HepG2 (cell line): ENCODE data around the gene ZER1. TPM values are rescaled to one million over a fixed set of nuclear protein-coding genes. Genes with fewer than 3 reads are reported as not detected.

Source experiments
- CBX2 ChIP-seq, 2 experiments: fragments of 200-600 bp in 1 of 2; sonication (generic); formaldehyde crosslinking in 1 of 2; IDR thresholded peaks; 2 replicates each; pipeline versions ENCODE4 v1.7.0 to v1.8.1; 2018 to 2022; ENCODE audit warnings: low read depth in 2 of 2, low read length in 1 of 2, mild to moderate bottlenecking in 1 of 2, missing genetic modification reagents in 1 of 2
- ESRRA ChIP-seq: sonication (generic); formaldehyde crosslinking; IDR thresholded peaks from 2 replicates; pipeline ENCODE4 v1.5.1; 2020; ENCODE audit warnings: mild to moderate bottlenecking, low read depth, missing genetic modification reagents
- GATA4 ChIP-seq: sonication (generic); IDR thresholded peaks from 2 replicates; pipeline ENCODE4 v1.6.1; 2016; ENCODE audit warnings: antibody characterized with exemption, low read depth, borderline replicate concordance
- KDM5B ChIP-seq: sonication (generic); formaldehyde crosslinking; IDR thresholded peaks from 2 replicates; pipeline ENCODE4 v1.4.0; 2020; ENCODE audit warnings: missing genetic modification reagents, mild to moderate bottlenecking, borderline replicate concordance
- KLF11 ChIP-seq: IDR thresholded peaks from 2 replicates; pipeline ENCODE4 v1.6.1; 2016; ENCODE audit warnings: missing compliant biosample characterization
- MLLT10 ChIP-seq: sonication (generic); formaldehyde crosslinking; IDR thresholded peaks from 2 replicates; pipeline ENCODE4 v1.4.0; 2020; ENCODE audit warnings: missing genetic modification reagents
- PAWR ChIP-seq: sonication (generic); formaldehyde crosslinking; IDR thresholded peaks from 2 replicates; pipeline ENCODE4 v1.4.0; 2020; ENCODE audit warnings: missing genetic modification reagents, mild to moderate bottlenecking, borderline replicate concordance
- POLR2AphosphoS5 ChIP-seq: IDR thresholded peaks from 2 replicates; pipeline ENCODE4 v1.6.1; 2012; ENCODE audit warnings: low read depth, low read length
- RARA ChIP-seq: IDR thresholded peaks from 2 replicates; pipeline ENCODE4 v1.6.1; 2016; ENCODE audit warnings: missing genetic modification reagents, missing compliant biosample characterization
- RNF2 ChIP-seq: fragments of 450-650 bp; conservative IDR thresholded peaks from 2 replicates; pipeline ENCODE4 v1.6.1; 2016; ENCODE audit warnings: low read depth
- SMARCC2 ChIP-seq: fragments of 450-650 bp; IDR thresholded peaks from 2 replicates; pipeline ENCODE4 v1.6.1; 2017; ENCODE audit warnings: antibody characterized with exemption, mild to moderate bottlenecking
- TOPORS ChIP-seq: sonication (generic); formaldehyde crosslinking; IDR thresholded peaks from 2 replicates; pipeline ENCODE4 v1.8.0; 2023; ENCODE audit warnings: mild to moderate bottlenecking, missing genetic modification reagents
- ZBTB20 ChIP-seq: sonication (generic); formaldehyde crosslinking; IDR thresholded peaks from 2 replicates; pipeline ENCODE4 v1.8.1; 2023; ENCODE audit warnings: missing genetic modification reagents, low read depth, mild to moderate bottlenecking, borderline replicate concordance
- ZNF205 ChIP-seq: IDR thresholded peaks from 2 replicates; pipeline ENCODE4 v1.6.1; 2018; ENCODE audit warnings: missing biosample characterization, missing genetic modification reagents
- ZNF350 ChIP-seq: sonication (generic); formaldehyde crosslinking; IDR thresholded peaks from 2 replicates; pipeline ENCODE4 v1.4.0; 2020; ENCODE audit warnings: mild to moderate bottlenecking, low read depth, missing genetic modification reagents, borderline replicate concordance
- ZNF367 ChIP-seq: sonication (generic); formaldehyde crosslinking; IDR thresholded peaks from 2 replicates; pipeline ENCODE4 v1.4.0; 2020; ENCODE audit warnings: missing genetic modification reagents, borderline replicate concordance
- ZNF569 ChIP-seq: sonication (generic); formaldehyde crosslinking; IDR thresholded peaks from 2 replicates; pipeline ENCODE4 v1.5.0; 2020; ENCODE audit warnings: mild to moderate bottlenecking, missing genetic modification reagents, moderate library complexity, borderline replicate concordance
- ZNF720 ChIP-seq: sonication (generic); formaldehyde crosslinking; IDR thresholded peaks from 2 replicates; pipeline ENCODE4 v1.4.0; 2020; ENCODE audit warnings: missing genetic modification reagents
- ZNF724P ChIP-seq: sonication (generic); formaldehyde crosslinking; IDR thresholded peaks from 2 replicates; pipeline ENCODE4 v1.8.0; 2022; ENCODE audit warnings: missing genetic modification reagents, borderline replicate concordance
- ZNF761 ChIP-seq: sonication (generic); formaldehyde crosslinking; conservative IDR thresholded peaks from 2 replicates; pipeline ENCODE4 v1.4.0; 2020; ENCODE audit warnings: mild to moderate bottlenecking, missing genetic modification reagents
- polyA plus RNA-seq, 8 experiments: library from polyadenylated mRNA; depleted of rRNA in 3 of 8; stranded (reverse) in 7 of 8; unstranded in 1 of 8; fragments of >200 nt; fragmentation: Illumina TruSeq in 4 of 8; extraction: Trizol in 4 of 8; gene quantifications; 2 replicates each; pipeline versions ENCODE4 v1.2.1 to v1.2.3, GENCODE V29; 2011 to 2016; ENCODE audit warnings: low read depth in 4 of 8, missing spikeins in 1 of 8, mixed read lengths in 1 of 8; ENCODE audit not compliant: insufficient read depth in 1 of 8
- total RNA-seq, 5 experiments: library from RNA; depleted of rRNA; stranded (reverse); fragments of >200 nt; fragmentation: Illumina TruSeq; extraction: Trizol; gene quantifications; 2 replicates each; pipeline ENCODE4 v1.2.3, GENCODE V29; 2016; ENCODE audit warnings: low read depth in 1 of 5
- TF ChIP-seq, protein P1 (sequence below): IDR thresholded peaks from 2 replicates; pipeline ENCODE4 v1.6.1; 2018; ENCODE audit warnings: missing genetic modification reagents, mild to moderate bottlenecking, missing compliant biosample characterization
- TF ChIP-seq, protein P2 (sequence below): sonication (generic); formaldehyde crosslinking; IDR thresholded peaks from 2 replicates; pipeline ENCODE4 v1.8.0; 2022; ENCODE audit warnings: missing genetic modification reagents, mild to moderate bottlenecking, borderline replicate concordance
- TF ChIP-seq, protein P3 (sequence below): sonication (generic); formaldehyde crosslinking; IDR thresholded peaks from 2 replicates; pipeline ENCODE4 v1.9.0; 2021; ENCODE audit warnings: missing genetic modification reagents, mild to moderate bottlenecking, borderline replicate concordance
- TF ChIP-seq, protein P4 (sequence below): sonication (generic); formaldehyde crosslinking; IDR thresholded peaks from 2 replicates; pipeline ENCODE4 v1.5.1; 2020; ENCODE audit warnings: missing genetic modification reagents, mild to moderate bottlenecking, borderline replicate concordance

ZER1 gene
- total and polyA plus RNA-seq, 2 of the 13 experiments (the other 11 are each of a cell fraction or from before 2014, with no cell fraction given), result 7.7 to 40.0 TPM

DNA sequence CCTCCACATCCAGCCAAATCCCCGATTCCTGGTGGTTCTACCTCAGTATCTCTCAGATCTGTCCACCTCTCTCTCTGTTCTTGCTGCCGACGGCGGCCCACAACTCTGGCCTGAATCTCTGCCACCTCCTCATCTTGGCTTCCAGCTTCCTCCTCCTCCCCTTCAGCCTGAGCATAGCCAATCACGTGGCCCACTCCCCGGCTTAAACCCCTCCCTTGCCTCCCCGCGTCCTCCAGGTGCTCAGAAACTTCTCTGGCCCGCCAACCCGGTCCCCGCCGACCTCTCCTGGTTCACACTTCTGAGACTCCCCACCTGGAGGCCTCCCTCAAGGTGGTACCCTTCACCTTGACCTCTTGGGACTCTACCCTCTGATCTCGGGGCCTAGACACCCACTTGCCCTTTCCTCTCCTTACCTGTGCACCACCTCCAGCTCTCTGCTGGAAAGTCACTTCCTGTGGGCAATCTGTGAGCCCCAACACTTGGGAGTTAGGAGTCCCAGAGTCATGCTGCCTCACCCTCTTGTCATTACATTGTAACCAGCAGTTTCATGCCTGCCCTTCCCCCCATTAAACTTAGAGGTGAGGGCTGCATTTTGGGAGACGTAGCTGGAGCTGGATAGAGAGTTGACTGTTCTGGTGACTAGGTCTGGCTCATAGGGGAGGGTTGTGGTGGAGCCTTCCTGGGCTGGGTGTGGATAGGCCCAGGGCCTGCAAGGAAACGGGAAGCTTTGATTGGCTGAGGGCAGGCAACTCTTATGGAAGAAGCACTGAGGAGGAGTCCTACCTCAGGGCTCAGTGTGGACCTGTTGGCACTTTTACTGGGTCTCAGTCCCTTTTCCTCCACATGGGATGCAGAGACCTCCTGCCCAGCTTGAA is 87.2 kb downstream of the ZER1 start (continued):
- TF ChIP-seq ZNF724P (CRISPR knock-in tag) (peak; percentile 46; the same call in 1 of the 2 replicates), GATA4 (peak; percentile 43; the same call in 1 of the 2 replicates), ZNF569 (CRISPR knock-in tag) (no peak), POLR2AphosphoS5 (peak; percentile 64; the same call in 1 of the 2 replicates), ZNF367 (CRISPR knock-in tag) (no peak), ZNF761 (CRISPR knock-in tag) (no peak), ZNF350 (CRISPR knock-in tag) (peak; percentile 42; the same call in 1 of the 2 replicates), ESRRA (0 out of 2 replicates have a peak, but pooled peaks have one; percentile 34), RNF2 (no peak), ZNF720 (no peak), PAWR (0 out of 2 replicates have a peak, but pooled peaks have one; percentile 37), RARA (0 out of 2 replicates have a peak, but pooled peaks have one; percentile 6), TOPORS (CRISPR knock-in tag) (no peak), CBX2 (IDR thresholded peaks at IDR 0.05; ENCODE audit: low read depth, low read length) (no peak), CBX2 (CRISPR knock-in tag; IDR thresholded peaks at IDR 0.05; ENCODE audit: low read depth) (no peak), MLLT10 (CRISPR knock-in tag) (no peak), ZBTB20 (CRISPR knock-in tag) (peak; percentile 40; the same call in 1 of the 2 replicates), ZNF205 (CRISPR knock-in tag) (no peak), KDM5B (peak; percentile 48; the same call in 1 of the 2 replicates), SMARCC2 (no peak), KLF11 (CRISPR knock-in tag) (no peak)
- TF ChIP-seq, protein P1, sequence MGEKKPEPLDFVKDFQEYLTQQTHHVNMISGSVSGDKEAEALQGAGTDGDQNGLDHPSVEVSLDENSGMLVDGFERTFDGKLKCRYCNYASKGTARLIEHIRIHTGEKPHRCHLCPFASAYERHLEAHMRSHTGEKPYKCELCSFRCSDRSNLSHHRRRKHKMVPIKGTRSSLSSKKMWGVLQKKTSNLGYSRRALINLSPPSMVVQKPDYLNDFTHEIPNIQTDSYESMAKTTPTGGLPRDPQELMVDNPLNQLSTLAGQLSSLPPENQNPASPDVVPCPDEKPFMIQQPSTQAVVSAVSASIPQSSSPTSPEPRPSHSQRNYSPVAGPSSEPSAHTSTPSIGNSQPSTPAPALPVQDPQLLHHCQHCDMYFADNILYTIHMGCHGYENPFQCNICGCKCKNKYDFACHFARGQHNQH (CRISPR knock-in tag), result peak; percentile 21; the same call in 1 of the 2 replicates
- TF ChIP-seq, protein P2, sequence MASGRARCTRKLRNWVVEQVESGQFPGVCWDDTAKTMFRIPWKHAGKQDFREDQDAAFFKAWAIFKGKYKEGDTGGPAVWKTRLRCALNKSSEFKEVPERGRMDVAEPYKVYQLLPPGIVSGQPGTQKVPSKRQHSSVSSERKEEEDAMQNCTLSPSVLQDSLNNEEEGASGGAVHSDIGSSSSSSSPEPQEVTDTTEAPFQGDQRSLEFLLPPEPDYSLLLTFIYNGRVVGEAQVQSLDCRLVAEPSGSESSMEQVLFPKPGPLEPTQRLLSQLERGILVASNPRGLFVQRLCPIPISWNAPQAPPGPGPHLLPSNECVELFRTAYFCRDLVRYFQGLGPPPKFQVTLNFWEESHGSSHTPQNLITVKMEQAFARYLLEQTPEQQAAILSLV (CRISPR knock-in tag), result peak; percentile 54; the same call in 1 of the 2 replicates
- TF ChIP-seq, protein P3, sequence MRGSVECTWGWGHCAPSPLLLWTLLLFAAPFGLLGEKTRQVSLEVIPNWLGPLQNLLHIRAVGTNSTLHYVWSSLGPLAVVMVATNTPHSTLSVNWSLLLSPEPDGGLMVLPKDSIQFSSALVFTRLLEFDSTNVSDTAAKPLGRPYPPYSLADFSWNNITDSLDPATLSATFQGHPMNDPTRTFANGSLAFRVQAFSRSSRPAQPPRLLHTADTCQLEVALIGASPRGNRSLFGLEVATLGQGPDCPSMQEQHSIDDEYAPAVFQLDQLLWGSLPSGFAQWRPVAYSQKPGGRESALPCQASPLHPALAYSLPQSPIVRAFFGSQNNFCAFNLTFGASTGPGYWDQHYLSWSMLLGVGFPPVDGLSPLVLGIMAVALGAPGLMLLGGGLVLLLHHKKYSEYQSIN (CRISPR knock-in tag), result no peak
- TF ChIP-seq, protein P4, sequence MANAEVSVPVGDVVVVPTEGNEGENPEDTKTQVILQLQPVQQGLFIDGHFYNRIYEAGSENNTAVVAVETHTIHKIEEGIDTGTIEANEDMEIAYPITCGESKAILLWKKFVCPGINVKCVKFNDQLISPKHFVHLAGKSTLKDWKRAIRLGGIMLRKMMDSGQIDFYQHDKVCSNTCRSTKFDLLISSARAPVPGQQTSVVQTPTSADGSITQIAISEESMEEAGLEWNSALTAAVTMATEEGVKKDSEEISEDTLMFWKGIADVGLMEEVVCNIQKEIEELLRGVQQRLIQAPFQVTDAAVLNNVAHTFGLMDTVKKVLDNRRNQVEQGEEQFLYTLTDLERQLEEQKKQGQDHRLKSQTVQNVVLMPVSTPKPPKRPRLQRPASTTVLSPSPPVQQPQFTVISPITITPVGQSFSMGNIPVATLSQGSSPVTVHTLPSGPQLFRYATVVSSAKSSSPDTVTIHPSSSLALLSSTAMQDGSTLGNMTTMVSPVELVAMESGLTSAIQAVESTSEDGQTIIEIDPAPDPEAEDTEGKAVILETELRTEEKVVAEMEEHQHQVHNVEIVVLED, result peak; percentile 44; the same call in 1 of the 2 replicates
